B cell (primary cell): Measurements from ENCODE around the gene CNTNAP2.

Source experiments
- EZH2 ChIP-seq: IDR thresholded peaks from 2 replicates; pipeline ENCODE4 v1.6.1; 2012; ENCODE audit warnings: borderline replicate concordance, low read depth, mild to moderate bottlenecking, moderate library complexity, low read length; ENCODE audit not compliant: insufficient read depth, poor library complexity, severe bottlenecking
- TF ChIP-seq, protein P1 (sequence below): fragments of 200-600 bp; IDR thresholded peaks from one replicate; pipeline ENCODE4 v1.8.0; 2022; ENCODE audit warnings: antibody characterized with exemption, mild to moderate bottlenecking

GRCh38 chr7:146701166-146701565 lies 584.6 kb downstream of the CNTNAP2 start:
- TF ChIP-seq, protein P1, sequence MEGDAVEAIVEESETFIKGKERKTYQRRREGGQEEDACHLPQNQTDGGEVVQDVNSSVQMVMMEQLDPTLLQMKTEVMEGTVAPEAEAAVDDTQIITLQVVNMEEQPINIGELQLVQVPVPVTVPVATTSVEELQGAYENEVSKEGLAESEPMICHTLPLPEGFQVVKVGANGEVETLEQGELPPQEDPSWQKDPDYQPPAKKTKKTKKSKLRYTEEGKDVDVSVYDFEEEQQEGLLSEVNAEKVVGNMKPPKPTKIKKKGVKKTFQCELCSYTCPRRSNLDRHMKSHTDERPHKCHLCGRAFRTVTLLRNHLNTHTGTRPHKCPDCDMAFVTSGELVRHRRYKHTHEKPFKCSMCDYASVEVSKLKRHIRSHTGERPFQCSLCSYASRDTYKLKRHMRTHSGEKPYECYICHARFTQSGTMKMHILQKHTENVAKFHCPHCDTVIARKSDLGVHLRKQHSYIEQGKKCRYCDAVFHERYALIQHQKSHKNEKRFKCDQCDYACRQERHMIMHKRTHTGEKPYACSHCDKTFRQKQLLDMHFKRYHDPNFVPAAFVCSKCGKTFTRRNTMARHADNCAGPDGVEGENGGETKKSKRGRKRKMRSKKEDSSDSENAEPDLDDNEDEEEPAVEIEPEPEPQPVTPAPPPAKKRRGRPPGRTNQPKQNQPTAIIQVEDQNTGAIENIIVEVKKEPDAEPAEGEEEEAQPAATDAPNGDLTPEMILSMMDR = no peak
- TF ChIP-seq EZH2 = no peak
